ENCODE results near the gene CYFIP2.

The CYFIP2 gene

DNA sequence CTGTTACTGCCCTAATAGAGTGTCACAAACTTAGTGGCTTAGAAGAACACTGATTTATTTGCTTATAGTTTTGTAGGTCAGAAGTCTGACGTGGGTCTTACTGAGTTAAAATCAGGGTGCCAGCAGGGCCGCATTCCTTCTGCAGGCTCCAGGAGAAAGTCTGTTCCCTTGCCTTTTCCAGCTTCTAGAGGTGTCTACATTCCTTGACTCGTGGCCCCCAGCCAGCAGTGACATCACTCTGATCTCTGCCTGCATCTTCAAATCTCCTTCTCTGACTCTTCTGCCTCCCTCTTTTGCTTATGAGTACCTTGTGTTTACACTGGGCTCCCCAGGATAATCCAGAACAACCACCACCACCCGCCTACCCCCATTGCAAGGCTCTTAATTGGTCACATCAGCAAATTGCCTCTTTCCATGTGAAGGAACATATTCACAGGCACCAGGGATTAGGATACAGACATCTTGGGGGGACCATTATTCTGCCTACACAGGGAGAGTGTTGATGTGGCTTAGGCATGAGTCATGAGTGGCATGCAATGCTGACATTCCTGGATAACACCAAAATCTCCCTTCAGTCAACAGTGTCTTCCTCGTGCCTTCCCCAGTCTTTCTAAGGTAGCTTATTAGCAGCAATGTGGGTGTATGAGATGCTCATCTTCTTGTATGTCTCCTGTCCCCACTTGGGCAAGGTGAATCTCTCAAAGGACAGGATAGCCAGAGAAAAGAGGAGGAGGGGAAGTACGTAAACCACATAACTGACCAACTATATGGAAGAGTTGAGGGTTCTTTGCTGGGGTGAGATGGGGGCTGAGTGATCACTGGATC is 24.4 kb downstream of the CYFIP2 start:
- Histone ChIP-seq H3K4me3 (IDR thresholded peaks at IDR 0.05; ENCODE audit: insufficient read depth, low read depth, low read length) (no peak overlapping the region), H4K20me1 (ENCODE audit: insufficient read depth) (no peaks in the 10 kb centered on the region), H3K9ac (no peak overlapping the region), H3K4me2 (no peak overlapping the region), H2AFZ (ENCODE audit: low read depth) (no peak overlapping the region), H3K27me3 (ENCODE audit: insufficient read depth, low read depth) (no peaks in the 10 kb centered on the region), H3K4me1 (ENCODE audit: low read depth, poor library complexity, severe bottlenecking) (no peaks in the 10 kb centered on the region), H3K27ac (no peak overlapping the region), H3K36me3 (ENCODE audit: insufficient read depth) (no peaks in the 10 kb centered on the region), H3K79me2 (ENCODE audit: insufficient read depth, low read depth) (no peaks in the 10 kb centered on the region)
- TF ChIP-seq, protein P1, sequence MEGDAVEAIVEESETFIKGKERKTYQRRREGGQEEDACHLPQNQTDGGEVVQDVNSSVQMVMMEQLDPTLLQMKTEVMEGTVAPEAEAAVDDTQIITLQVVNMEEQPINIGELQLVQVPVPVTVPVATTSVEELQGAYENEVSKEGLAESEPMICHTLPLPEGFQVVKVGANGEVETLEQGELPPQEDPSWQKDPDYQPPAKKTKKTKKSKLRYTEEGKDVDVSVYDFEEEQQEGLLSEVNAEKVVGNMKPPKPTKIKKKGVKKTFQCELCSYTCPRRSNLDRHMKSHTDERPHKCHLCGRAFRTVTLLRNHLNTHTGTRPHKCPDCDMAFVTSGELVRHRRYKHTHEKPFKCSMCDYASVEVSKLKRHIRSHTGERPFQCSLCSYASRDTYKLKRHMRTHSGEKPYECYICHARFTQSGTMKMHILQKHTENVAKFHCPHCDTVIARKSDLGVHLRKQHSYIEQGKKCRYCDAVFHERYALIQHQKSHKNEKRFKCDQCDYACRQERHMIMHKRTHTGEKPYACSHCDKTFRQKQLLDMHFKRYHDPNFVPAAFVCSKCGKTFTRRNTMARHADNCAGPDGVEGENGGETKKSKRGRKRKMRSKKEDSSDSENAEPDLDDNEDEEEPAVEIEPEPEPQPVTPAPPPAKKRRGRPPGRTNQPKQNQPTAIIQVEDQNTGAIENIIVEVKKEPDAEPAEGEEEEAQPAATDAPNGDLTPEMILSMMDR (conservative IDR thresholded peaks at IDR 0.05; ENCODE audit: low read depth, low read length), result no peak

- H3K79me2 ChIP-seq (ENCODE audit: insufficient read depth, low read depth), result no peaks in the 10 kb centered on the region
- H3K36me3 ChIP-seq (ENCODE audit: insufficient read depth), result no peaks in the 10 kb centered on the region
- H2AFZ ChIP-seq (ENCODE audit: low read depth), result no peak overlapping the region
- H4K20me1 ChIP-seq (ENCODE audit: insufficient read depth), result no peaks in the 10 kb centered on the region
- TF ChIP-seq, protein P1 (conservative IDR thresholded peaks at IDR 0.05; ENCODE audit: low read depth, low read length), result no peak
- no peak overlapping the region for H3K9ac ChIP-seq
- H3K4me2 ChIP-seq, result no peak overlapping the region
- no peaks in the 10 kb centered on the region for H3K4me1 ChIP-seq (ENCODE audit: low read depth, poor library complexity, severe bottlenecking)
- no peaks in the 10 kb centered on the region for H3K27me3 ChIP-seq (ENCODE audit: insufficient read depth, low read depth)
- no peak overlapping the region for H3K4me3 ChIP-seq (IDR thresholded peaks at IDR 0.05; ENCODE audit: insufficient read depth, low read depth, low read length)
- no peak overlapping the region for H3K27ac ChIP-seq
Observed at GRCh38 chr5:157290981-157291711, 25.2 kb downstream of the CYFIP2 start.

- no peaks in the 10 kb centered on the region for H3K27me3 ChIP-seq (ENCODE audit: insufficient read depth, low read depth)
- no peak overlapping the region for H3K4me3 ChIP-seq (IDR thresholded peaks at IDR 0.05; ENCODE audit: insufficient read depth, low read depth, low read length)
- no peak overlapping the region for H2AFZ ChIP-seq (ENCODE audit: low read depth)
- TF ChIP-seq, protein P1 (conservative IDR thresholded peaks at IDR 0.05; ENCODE audit: low read depth, low read length), result no peak
- no peaks in the 10 kb centered on the region for H3K36me3 ChIP-seq (ENCODE audit: insufficient read depth)
- H4K20me1 ChIP-seq (ENCODE audit: insufficient read depth), result no peaks in the 10 kb centered on the region
- H3K27ac ChIP-seq, result no peak overlapping the region
- no peak overlapping the region for H3K9ac ChIP-seq
- no peak overlapping the region for H3K4me2 ChIP-seq
- H3K79me2 ChIP-seq (ENCODE audit: insufficient read depth, low read depth), result no peaks in the 10 kb centered on the region
- H3K4me1 ChIP-seq (ENCODE audit: low read depth, poor library complexity, severe bottlenecking), result no peaks in the 10 kb centered on the region
Observed at GRCh38 chr5:157292599-157292998, 26.7 kb downstream of the CYFIP2 start.

- Histone ChIP-seq H3K27ac (no peak overlapping the region), H3K79me2 (ENCODE audit: insufficient read depth, low read depth) (no peaks in the 10 kb centered on the region), H3K9ac (no peak overlapping the region), H3K36me3 (ENCODE audit: insufficient read depth) (no peaks in the 10 kb centered on the region), H3K4me3 (IDR thresholded peaks at IDR 0.05; ENCODE audit: insufficient read depth, low read depth, low read length) (no peak overlapping the region), H3K27me3 (ENCODE audit: insufficient read depth, low read depth) (no peaks in the 10 kb centered on the region), H2AFZ (ENCODE audit: low read depth) (no peak overlapping the region), H3K4me1 (ENCODE audit: low read depth, poor library complexity, severe bottlenecking) (no peaks in the 10 kb centered on the region), H4K20me1 (ENCODE audit: insufficient read depth) (no peaks in the 10 kb centered on the region), H3K4me2 (no peak overlapping the region)
- TF ChIP-seq, protein P1 (conservative IDR thresholded peaks at IDR 0.05; ENCODE audit: low read depth, low read length), result no peak
Observed at GRCh38 chr5:157294407-157295091, 28.6 kb downstream of the CYFIP2 start.
